Lung microvascular endothelial cell (primary cell): ENCODE results near the gene DVL1. TPM values are rescaled to one million over a fixed set of nuclear protein-coding genes. Genes with fewer than 3 reads are reported as not detected.

Experiments used
- DNase-seq, 2 donors: peaks; one replicate each; pipeline versions ENCODE4 v3.0.0 to v3.0.0-alpha.2; 2010; ENCODE audit warnings: low read depth in 2 of 2
- total RNA-seq: library from RNA; depleted of rRNA; stranded (reverse); fragments of >200 nt; gene quantifications from 2 replicates; pipeline ENCODE4 v1.2.1, GENCODE V29; 2014

Gene DVL1
- total RNA-seq, 1 donor from 2014 or later, result 39.7 TPM

- DNase-seq, result no peak
Measured at GRCh38 chr1:1299686-1300351, 49.4 kb downstream of the DVL1 start.

GRCh38 chr1:1298861-1299685 is 50.1 kb downstream of the DVL1 start:
- DNase-seq, result peak; percentile 50 to 57

- DNase-seq, result no peak
Measured at GRCh38 chr1:1297802-1298424, 51.3 kb downstream of the DVL1 start.

- DNase-seq, result no peak
Measured at GRCh38 chr1:1296070-1297061, 52.9 kb downstream of the DVL1 start.

- DNase-seq, result no peak
Measured at GRCh38 chr1:1295154-1295923, 53.9 kb downstream of the DVL1 start.

- no peak for DNase-seq
Measured at GRCh38 chr1:1294250-1294890, 54.8 kb downstream of the DVL1 start.

- DNase-seq, result peak in 1 of 2 donors; percentile 40
Measured at GRCh38 chr1:1293263-1294249, 55.7 kb downstream of the DVL1 start.

GRCh38 chr1:1292851-1293250 is 56.4 kb downstream of the DVL1 start:
- no peak for DNase-seq

GRCh38 chr1:1292442-1292779 is 56.8 kb downstream of the DVL1 start:
- DNase-seq, result no peak

- peak; percentile 63 to 83 for DNase-seq
Measured at GRCh38 chr1:1291548-1292441, 57.4 kb downstream of the DVL1 start.

GRCh38 chr1:1291023-1291528 is 58.1 kb downstream of the DVL1 start:
- DNase-seq, result no peak

GRCh38 chr1:1290238-1290731 is 58.9 kb downstream of the DVL1 start:
- DNase-seq, result peak; percentile 60 to 80

GRCh38 chr1:1287288-1288110 is 61.7 kb downstream of the DVL1 start:
- no peak for DNase-seq

GRCh38 chr1:1286313-1287261 is 62.6 kb downstream of the DVL1 start:
- no peak for DNase-seq

GRCh38 chr1:1285611-1286311 is 63.5 kb downstream of the DVL1 start:
- no peak for DNase-seq
